Stimulated activated CD8-positive, alpha-beta memory T cell treated with anti-CD3 and anti-CD28 coated beads, Interleukin-7, amount 100 ng/mL, for 24 hours (primary cell): Measurements from ENCODE around the gene SEZ6L.

ENCODE experiments used
- DNase-seq: peaks from one replicate; pipeline ENCODE4 v3.0.0-alpha.2; 2020; ENCODE audit warnings: low read depth

Gene SEZ6L

GRCh38 chr22:26169315-26170111 lies at the start of gene SEZ6L:
Gene SEZ6L (plus strand): TSS chr22:26169462. CDS start chr22:26169670, 208 bp downstream.
- no peak for DNase-seq

GRCh38 chr22:26122920-26123468 lies 46.3 kb upstream of the SEZ6L start:
- no peak for DNase-seq

GRCh38 chr22:26124991-26125725 lies 44.1 kb upstream of the SEZ6L start:
- no peak for DNase-seq

GRCh38 chr22:26127126-26127525 lies 42.1 kb upstream of the SEZ6L start:
- DNase-seq = no peak

GRCh38 chr22:26127556-26127955 lies 41.7 kb upstream of the SEZ6L start:
- DNase-seq = no peak

GRCh38 chr22:26131589-26132154 lies 37.6 kb upstream of the SEZ6L start:
- DNase-seq = no peak

- DNase-seq = no peak
Measured at GRCh38 chr22:26134654-26135330, 34.5 kb upstream of the SEZ6L start.

- no peak for DNase-seq
Measured at GRCh38 chr22:26135806-26136205, 33.5 kb upstream of the SEZ6L start.

GRCh38 chr22:26139310-26139709 lies 30.0 kb upstream of the SEZ6L start:
- DNase-seq = no peak

GRCh38 chr22:26141831-26142230 lies 27.4 kb upstream of the SEZ6L start:
- DNase-seq = no peak

- DNase-seq = no peak
Measured at GRCh38 chr22:26143806-26144325, 25.4 kb upstream of the SEZ6L start.

- DNase-seq = no peak
Measured at GRCh38 chr22:26159886-26160285, 9.4 kb upstream of the SEZ6L start.

- no peak for DNase-seq
Measured at GRCh38 chr22:26161746-26162145, 7.5 kb upstream of the SEZ6L start.

- DNase-seq = no peak
Measured at GRCh38 chr22:26162926-26163325, 6.3 kb upstream of the SEZ6L start.

GRCh38 chr22:26164174-26164573 lies 5.1 kb upstream of the SEZ6L start:
- no peak for DNase-seq

- no peak for DNase-seq
Measured at GRCh38 chr22:26168330-26168851, 871 bp upstream of the SEZ6L start.

- no peak for DNase-seq
Measured at GRCh38 chr22:26168939-26169314, 335 bp upstream of the SEZ6L start.

GRCh38 chr22:26170112-26170492 lies 840 bp downstream of the SEZ6L start:
- no peak for DNase-seq

- no peak for DNase-seq
Measured at GRCh38 chr22:26170795-26171580, 1.7 kb downstream of the SEZ6L start.

- no peak for DNase-seq
Measured at GRCh38 chr22:26172389-26172990, 3.2 kb downstream of the SEZ6L start.

- no peak for DNase-seq
Measured at GRCh38 chr22:26174280-26174679, 5.0 kb downstream of the SEZ6L start.
